DOHH2 (cell line): Measurements from ENCODE around the gene STARD4.

ENCODE experiments used
- CTCF ChIP-seq: fragments of 200-600 bp; sonication (generic); IDR thresholded peaks from one replicate; pipeline ENCODE4 v1.5.1; 2014; ENCODE audit warnings: antibody characterized with exemption, mild to moderate bottlenecking, low read depth, low read length; ENCODE audit not compliant: poor library complexity, severe bottlenecking
- EZH2phosphoT487 ChIP-seq: fragments of 200-600 bp; sonication (generic); IDR thresholded peaks from 2 replicates; pipeline ENCODE4 v1.6.1; 2017; ENCODE audit warnings: borderline replicate concordance, mild to moderate bottlenecking, antibody characterized with exemption, low read length, moderate library complexity, mixed read lengths

DNA sequence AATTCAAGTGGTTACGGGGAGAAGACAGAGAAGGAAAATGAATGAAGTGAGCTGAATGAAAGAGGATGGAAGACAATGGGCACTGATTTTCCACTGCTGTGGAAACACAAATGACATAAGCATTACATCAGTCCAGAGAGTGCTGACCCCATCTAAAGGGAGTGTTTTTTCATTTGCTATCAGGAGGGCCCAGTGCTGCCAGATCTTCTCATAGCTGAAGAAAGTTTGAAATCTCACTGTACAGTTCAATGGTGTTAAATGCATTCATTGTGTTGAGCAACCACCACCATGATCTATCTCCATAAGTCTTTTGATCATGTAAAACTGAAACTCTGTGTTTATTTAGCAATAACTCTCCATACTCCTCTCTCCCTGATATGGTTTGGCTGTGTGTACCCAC, 41.5 kb upstream of the STARD4 start:
- TF ChIP-seq CTCF (no peak), EZH2phosphoT487 (no peak)
